Thyroid gland (tissue), 4 donors: ENCODE measurements around the gene MIEF1.

Experiments
- POLR2A ChIP-seq, 2 donors: fragments of 450-650 bp; IDR thresholded peaks; one replicate each; pipeline ENCODE4 v1.6.1; 2017; ENCODE audit warnings: antibody characterized with exemption in 2 of 2, mild to moderate bottlenecking in 2 of 2, moderate library complexity in 1 of 2
- TF ChIP-seq, protein P1 (sequence below), 6 experiments: fragments of 200-600 bp in 3 of 6; fragments of 450-650 bp in 3 of 6; sonication (generic) in 3 of 6; IDR thresholded peaks; one replicate each; pipeline ENCODE4 v1.5.1; 2016 to 2019; ENCODE audit warnings: antibody characterized with exemption in 6 of 6, mild to moderate bottlenecking in 2 of 6, inconsistent platforms in 1 of 6, moderate library complexity in 1 of 6

DNA sequence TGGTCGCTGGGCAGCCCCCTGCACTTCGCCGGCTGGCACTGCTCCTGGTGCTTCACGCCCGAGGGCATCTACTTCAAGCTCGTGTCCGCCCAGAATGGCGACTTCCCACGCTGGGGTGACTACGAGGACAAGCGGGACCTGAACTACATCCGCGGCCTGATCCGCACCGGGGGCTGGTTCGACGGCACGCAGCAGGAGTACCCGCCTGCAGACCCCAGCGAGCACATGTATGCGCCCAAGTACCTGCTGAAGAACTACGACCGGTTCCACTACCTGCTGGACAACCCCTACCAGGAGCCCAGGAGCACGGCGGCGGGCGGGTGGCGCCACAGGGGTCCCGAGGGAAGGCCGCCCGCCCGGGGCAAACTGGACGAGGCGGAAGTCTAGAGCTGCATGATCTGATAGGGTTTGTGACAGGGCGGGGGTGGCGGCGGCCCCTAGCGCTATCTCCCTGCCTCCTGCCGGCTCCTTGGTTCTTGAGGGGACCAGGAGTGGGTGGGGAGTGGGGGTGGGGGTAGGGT lies 13.5 kb upstream of the MIEF1 start:
- TF ChIP-seq, protein P1, sequence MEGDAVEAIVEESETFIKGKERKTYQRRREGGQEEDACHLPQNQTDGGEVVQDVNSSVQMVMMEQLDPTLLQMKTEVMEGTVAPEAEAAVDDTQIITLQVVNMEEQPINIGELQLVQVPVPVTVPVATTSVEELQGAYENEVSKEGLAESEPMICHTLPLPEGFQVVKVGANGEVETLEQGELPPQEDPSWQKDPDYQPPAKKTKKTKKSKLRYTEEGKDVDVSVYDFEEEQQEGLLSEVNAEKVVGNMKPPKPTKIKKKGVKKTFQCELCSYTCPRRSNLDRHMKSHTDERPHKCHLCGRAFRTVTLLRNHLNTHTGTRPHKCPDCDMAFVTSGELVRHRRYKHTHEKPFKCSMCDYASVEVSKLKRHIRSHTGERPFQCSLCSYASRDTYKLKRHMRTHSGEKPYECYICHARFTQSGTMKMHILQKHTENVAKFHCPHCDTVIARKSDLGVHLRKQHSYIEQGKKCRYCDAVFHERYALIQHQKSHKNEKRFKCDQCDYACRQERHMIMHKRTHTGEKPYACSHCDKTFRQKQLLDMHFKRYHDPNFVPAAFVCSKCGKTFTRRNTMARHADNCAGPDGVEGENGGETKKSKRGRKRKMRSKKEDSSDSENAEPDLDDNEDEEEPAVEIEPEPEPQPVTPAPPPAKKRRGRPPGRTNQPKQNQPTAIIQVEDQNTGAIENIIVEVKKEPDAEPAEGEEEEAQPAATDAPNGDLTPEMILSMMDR (IDR thresholded peaks at IDR 0.05), result no peak
- no peak for TF ChIP-seq POLR2A (IDR thresholded peaks at IDR 0.05)
